ENCODE data around the gene TBC1D14.

TBC1D14 gene

DNA sequence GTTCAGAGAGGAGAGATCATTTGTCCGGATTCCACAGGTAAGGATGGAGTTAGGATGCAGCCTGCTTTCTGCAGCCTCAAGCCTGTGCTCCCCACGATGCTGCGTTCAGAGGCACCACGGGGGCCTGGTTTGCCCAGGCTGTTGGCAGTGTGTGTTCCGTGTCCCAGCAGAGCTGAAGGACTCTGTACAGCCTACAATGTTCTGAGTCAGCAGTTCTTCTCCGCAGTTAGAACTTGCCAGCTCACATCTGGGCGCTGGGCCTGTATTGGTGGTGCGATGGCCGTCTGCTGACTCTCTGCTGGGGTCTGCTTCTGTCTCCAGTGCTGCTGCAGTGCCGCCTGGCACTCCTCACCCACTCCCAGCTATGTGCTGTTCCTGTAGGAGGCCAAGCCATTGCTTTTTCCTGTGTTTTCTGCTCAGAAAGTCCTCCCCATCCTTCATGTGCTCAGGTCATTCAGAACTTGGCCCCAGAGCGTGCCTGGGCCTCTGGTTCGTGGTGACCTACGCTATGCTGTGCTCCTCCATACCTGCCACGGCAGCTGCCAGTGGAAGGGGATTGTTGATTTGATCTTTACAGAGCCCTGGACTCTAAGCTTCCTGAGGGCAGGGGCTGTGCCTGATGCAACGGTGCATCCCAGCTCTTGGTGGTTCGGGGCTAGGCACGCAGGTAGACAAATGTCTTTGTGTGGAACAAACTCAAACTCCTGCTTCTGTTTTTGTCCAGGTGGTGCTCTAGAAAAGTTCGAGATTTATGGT lies 91.0 kb downstream of the TBC1D14 start:
- H3K9ac ChIP-seq = no peak overlapping the region
- no peak overlapping the region for H3K4me2 ChIP-seq
- peaks cover 93% of the 10 kb centered on the region for H4K20me1 ChIP-seq
- H3K27me3 ChIP-seq = no peaks in the 10 kb centered on the region
- H3K27ac ChIP-seq = no peak overlapping the region
- H3K4me3 ChIP-seq = no peak overlapping the region
- H3K4me1 ChIP-seq = peaks cover 14% of the 10 kb centered on the region; the same call in 1 of the 2 replicates
- no peaks in the 10 kb centered on the region for H3K9me3 ChIP-seq
- no peak for TF ChIP-seq Cebpa-rat (IDR thresholded peaks at IDR 0.05)
- H3K36me3 ChIP-seq = peaks cover 100% of the 10 kb centered on the region

DNA sequence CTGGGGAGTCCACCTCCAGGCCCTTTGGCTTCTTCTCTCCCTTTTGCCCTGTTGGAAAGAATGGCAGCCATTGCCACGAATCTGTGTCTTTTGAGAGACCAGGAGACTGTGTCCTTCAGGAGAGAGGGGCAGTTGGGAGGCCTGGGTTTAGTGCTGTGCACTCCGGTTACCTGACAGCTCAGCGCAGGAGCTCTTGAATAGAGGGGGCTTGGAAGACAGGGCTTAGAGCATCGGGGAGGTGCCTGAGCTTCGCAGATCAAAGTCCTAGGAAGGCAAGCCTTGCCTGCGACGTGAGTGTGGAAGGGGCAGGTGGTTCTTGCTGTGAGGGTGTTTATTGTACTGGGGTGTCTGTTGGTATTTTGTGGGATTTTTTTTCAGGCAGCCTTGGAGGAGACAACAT lies 91.6 kb downstream of the TBC1D14 start:
- H3K27ac ChIP-seq = no peak overlapping the region
- no peak for TF ChIP-seq Cebpa-rat (IDR thresholded peaks at IDR 0.05)
- H3K36me3 ChIP-seq = peaks cover 100% of the 10 kb centered on the region

DNA sequence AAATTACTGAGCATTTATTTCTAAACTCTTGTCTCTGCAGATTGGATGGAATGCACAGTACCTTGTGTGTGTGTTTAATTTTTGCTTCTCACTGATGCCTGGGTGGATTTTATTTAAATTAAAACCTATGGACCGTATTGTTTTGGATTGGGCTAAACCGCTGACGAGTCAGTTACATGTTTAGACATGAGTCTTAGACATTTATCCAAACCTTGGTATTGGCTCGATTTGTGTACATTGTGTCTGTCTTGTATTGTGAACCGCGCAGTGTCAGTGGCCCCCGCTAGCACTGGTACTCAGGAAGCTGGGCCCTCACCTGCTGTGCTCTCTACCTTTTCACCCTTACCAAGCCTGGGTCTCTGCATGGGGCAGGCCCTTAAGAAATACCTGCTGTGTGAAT lies 92.7 kb downstream of the TBC1D14 start:
- Histone ChIP-seq H3K4me2 (no peak overlapping the region), H3K36me3 (peaks cover 100% of the 10 kb centered on the region), H4K20me1 (peaks cover 94% of the 10 kb centered on the region), H3K27ac (no peak overlapping the region), H3K4me1 (peaks cover 14% of the 10 kb centered on the region; the same call in 1 of the 2 replicates), H3K9me3 (no peaks in the 10 kb centered on the region), H3K27me3 (no peaks in the 10 kb centered on the region), H3K9ac (no peak overlapping the region), H3K4me3 (no peak overlapping the region)
- TF ChIP-seq Cebpa-rat (IDR thresholded peaks at IDR 0.05) = no peak

More for the DNA sequence above, 91.6 kb downstream of the TBC1D14 start:
- Histone ChIP-seq H3K9me3 (no peaks in the 10 kb centered on the region), H3K9ac (no peak overlapping the region), H4K20me1 (peaks cover 95% of the 10 kb centered on the region), H3K4me1 (peaks cover 14% of the 10 kb centered on the region; the same call in 1 of the 2 replicates), H3K4me2 (no peak overlapping the region), H3K4me3 (no peak overlapping the region), H3K27me3 (no peaks in the 10 kb centered on the region)

DNA sequence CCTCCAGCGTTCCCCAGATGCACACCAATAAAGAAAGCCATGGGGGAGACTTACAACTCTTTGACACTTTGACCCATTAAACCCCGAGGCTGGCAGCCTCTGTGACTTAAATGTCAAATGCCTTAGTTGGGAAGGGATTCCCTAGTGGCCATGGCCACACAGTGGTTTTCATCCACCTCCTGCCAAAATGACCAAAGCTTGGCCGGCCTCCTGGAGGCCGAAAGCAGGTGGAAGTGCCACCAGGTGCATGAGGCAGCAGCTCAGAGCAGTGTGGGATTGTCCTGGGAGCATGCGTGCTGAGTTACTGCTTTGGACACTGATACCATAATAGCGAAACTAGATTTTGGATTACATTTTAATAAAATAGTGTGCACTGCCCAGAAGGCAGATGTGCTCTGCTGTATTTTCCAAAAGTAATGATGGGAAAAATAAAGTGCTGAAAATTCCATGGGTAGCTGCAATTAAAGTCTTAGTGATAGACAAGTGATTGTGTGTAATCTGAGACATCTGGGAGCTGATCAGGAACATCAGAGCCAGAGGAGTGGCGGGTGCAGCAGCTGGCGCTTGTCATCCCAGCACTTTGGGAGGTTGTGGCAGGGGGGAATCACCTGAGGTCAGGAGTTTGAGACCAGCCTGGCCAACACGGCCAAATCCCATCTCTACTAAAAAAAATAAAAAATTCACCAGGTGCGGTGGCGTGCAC lies 93.7 kb downstream of the TBC1D14 start:
- H3K9me3 ChIP-seq = no peaks in the 10 kb centered on the region

DNA sequence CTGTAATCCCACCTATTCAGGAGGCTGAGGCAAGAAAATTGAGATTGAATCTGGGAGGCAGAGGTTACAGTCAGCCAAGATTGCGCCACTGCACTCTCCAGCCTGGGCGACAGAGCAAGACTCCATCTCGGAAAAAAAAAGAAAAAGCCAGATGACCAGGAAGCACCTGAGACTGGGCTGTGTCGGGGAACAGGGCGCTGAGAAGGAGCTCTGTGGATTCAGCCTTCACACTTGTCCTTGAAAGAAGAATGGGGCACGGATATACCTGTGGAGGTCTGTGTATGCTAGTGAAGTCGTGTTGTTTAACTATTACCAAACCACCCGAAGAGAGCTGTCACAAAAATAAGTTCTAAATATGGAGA lies 94.2 kb downstream of the TBC1D14 start:
- Histone ChIP-seq H3K4me3 (no peak overlapping the region), H4K20me1 (peaks cover 94% of the 10 kb centered on the region), H3K36me3 (peaks cover 100% of the 10 kb centered on the region), H3K4me2 (peak overlapping the region; percentile 6; the same call in 1 of the 2 replicates), H3K9ac (no peak overlapping the region), H3K9me3 (no peaks in the 10 kb centered on the region), H3K27me3 (no peaks in the 10 kb centered on the region), H3K27ac (no peak overlapping the region), H3K4me1 (peaks cover 14% of the 10 kb centered on the region; the same call in 1 of the 2 replicates)
- TF ChIP-seq Cebpa-rat (IDR thresholded peaks at IDR 0.05) = 0 out of 2 replicates have a peak, but pooled peaks have one; percentile 16

More for the DNA sequence above, 93.7 kb downstream of the TBC1D14 start:
- H3K9ac ChIP-seq = no peak overlapping the region
- no peaks in the 10 kb centered on the region for H3K27me3 ChIP-seq
- H4K20me1 ChIP-seq = peaks cover 96% of the 10 kb centered on the region
- H3K36me3 ChIP-seq = peaks cover 100% of the 10 kb centered on the region
- H3K4me2 ChIP-seq = peak overlapping the region; percentile 6; the same call in 1 of the 2 replicates
- H3K27ac ChIP-seq = no peak overlapping the region
- no peak for TF ChIP-seq Cebpa-rat (IDR thresholded peaks at IDR 0.05)
- H3K4me1 ChIP-seq = peaks cover 14% of the 10 kb centered on the region; the same call in 1 of the 2 replicates
- H3K4me3 ChIP-seq = no peak overlapping the region

DNA sequence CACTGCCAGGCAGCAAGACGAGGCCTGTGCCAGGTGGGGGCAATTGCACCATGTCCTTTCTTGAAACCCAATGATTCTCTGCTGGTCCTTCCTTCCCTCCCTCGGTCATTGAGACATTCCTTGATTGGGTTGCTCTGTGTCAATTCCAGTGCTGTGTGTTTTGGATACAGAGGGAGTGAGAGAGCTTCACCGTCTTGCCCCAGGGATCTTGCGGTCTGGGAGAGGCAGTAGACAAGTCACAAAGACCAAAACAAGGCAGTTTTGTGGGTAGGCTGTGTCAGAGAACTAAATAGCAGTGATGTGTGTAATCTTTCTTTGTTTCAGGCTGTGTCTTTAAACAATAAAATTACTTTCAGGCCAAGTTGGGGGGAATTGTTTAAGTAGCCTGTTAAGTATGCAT lies 94.7 kb downstream of the TBC1D14 start:
- no peak overlapping the region for H3K27ac ChIP-seq
- no peaks in the 10 kb centered on the region for H3K27me3 ChIP-seq
- H3K4me1 ChIP-seq = peaks cover 14% of the 10 kb centered on the region; the same call in 1 of the 2 replicates
- no peak overlapping the region for H3K9ac ChIP-seq
- no peak overlapping the region for H3K4me3 ChIP-seq
- TF ChIP-seq Cebpa-rat (IDR thresholded peaks at IDR 0.05) = no peak
- H4K20me1 ChIP-seq = peaks cover 94% of the 10 kb centered on the region
- H3K36me3 ChIP-seq = peaks cover 100% of the 10 kb centered on the region
- no peaks in the 10 kb centered on the region for H3K9me3 ChIP-seq
- H3K4me2 ChIP-seq = no peak overlapping the region

DNA sequence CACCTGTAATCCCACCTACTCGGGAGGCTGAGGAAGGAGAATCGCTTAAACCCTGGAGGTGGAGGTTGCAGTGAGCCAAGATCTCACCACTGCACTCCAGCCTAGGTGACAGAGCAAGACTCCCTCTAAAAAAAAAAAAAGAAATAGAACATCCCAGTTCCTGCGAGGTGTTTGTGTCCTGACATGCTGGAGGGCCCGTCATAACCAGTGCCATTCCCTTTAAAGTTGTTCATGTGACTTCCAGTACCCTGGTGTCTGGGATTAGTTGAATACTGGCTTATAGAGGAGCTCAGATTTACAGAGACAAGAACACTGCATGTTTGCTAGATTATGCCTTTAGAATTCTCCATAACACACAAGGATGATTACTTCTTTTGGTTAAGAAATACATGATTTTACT lies 95.9 kb downstream of the TBC1D14 start:
- H3K36me3 ChIP-seq = peaks cover 100% of the 10 kb centered on the region

DNA sequence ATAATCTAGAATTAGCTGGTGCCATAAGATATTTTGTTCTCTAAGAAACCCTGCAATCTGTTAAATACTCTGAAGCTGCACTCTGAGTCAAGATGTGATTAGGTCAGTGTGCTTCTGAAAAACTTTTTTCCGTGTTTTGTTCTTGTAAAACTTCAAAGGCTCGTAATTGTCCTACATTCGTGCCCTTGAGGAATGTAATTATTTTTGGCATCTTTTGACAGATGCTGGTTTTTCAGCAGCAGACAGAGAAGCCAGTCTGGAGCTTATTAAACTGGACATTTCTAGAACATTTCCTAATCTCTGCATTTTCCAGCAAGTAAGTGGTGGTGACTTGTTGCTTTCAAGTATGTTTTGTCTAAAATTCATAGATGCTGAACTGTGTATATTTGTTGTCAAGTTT lies 96.8 kb downstream of the TBC1D14 start:
- H3K4me1 ChIP-seq = peaks cover 15% of the 10 kb centered on the region; the same call in 1 of the 2 replicates
- H3K9ac ChIP-seq = no peak overlapping the region
- H3K4me3 ChIP-seq = no peak overlapping the region
- H4K20me1 ChIP-seq = peaks cover 93% of the 10 kb centered on the region
- H3K27me3 ChIP-seq = no peaks in the 10 kb centered on the region
- no peak overlapping the region for H3K27ac ChIP-seq
- H3K9me3 ChIP-seq = no peaks in the 10 kb centered on the region
- H3K4me2 ChIP-seq = no peak overlapping the region
- peaks cover 100% of the 10 kb centered on the region for H3K36me3 ChIP-seq
- TF ChIP-seq Cebpa-rat (IDR thresholded peaks at IDR 0.05) = no peak

More for the DNA sequence above, 95.9 kb downstream of the TBC1D14 start:
- no peaks in the 10 kb centered on the region for H3K27me3 ChIP-seq
- peaks cover 14% of the 10 kb centered on the region; the same call in 1 of the 2 replicates for H3K4me1 ChIP-seq
- H3K4me3 ChIP-seq = no peak overlapping the region
- H3K9ac ChIP-seq = no peak overlapping the region
- no peaks in the 10 kb centered on the region for H3K9me3 ChIP-seq
- H3K27ac ChIP-seq = no peak overlapping the region
- TF ChIP-seq Cebpa-rat (IDR thresholded peaks at IDR 0.05) = no peak
- peaks cover 94% of the 10 kb centered on the region for H4K20me1 ChIP-seq
- no peak overlapping the region for H3K4me2 ChIP-seq

DNA sequence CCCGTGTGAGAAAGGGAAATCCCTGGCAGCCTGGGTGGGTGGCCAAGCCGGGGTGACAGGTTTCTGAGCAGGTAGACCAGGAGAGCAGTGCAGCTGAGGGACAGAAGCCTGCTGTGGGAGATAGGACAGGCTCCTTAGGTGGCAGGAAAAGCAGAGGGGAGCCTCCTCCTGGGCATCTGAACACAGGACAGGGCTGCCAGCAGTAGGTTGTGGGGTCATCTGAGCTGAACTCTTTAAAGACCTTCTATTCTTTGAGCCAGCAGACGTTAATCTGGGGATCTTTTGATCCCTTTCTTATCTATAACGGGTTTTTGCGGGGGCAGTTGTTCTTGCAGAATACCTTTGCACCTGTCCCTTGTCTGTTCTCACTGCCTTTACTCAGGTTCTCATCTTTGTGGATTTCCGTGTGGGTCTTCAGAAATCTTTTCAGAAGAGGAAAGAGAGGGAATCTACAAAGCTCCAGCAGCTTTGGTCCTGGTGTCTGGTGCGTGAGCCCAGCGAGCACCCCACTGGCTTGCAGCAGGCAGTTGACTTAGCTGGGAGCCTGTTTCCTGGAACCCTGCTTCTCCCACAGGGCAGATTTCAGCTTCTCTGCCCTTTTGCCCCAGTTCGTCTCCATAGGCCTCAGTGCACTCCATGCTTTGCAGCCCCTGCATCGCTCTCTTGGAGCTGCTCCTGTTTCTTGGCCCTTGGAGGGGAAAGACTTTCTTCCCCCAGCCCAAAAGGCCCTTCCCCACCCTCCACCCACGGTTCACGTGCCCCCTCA lies 97.7 kb downstream of the TBC1D14 start:
- H4K20me1 ChIP-seq = peaks cover 91% of the 10 kb centered on the region
- H3K9ac ChIP-seq = no peak overlapping the region
- H3K27ac ChIP-seq = no peak overlapping the region
- H3K9me3 ChIP-seq = no peaks in the 10 kb centered on the region
- TF ChIP-seq Cebpa-rat (IDR thresholded peaks at IDR 0.05) = no peak
- H3K4me3 ChIP-seq = no peak overlapping the region
- peaks cover 99% of the 10 kb centered on the region for H3K36me3 ChIP-seq
- peaks cover 24% of the 10 kb centered on the region for H3K4me1 ChIP-seq
- H3K27me3 ChIP-seq = no peaks in the 10 kb centered on the region
- no peak overlapping the region for H3K4me2 ChIP-seq

All from BLaER1 (cell line).